ENCODE data around the gene ZNF302. TPM values are rescaled to one million over a fixed set of nuclear protein-coding genes. Genes with fewer than 3 reads are reported as not detected.
"Not testable (repeated sequence)": the region's sequence is repeated elsewhere in the genome, so short reads cannot be mapped to it uniquely, and the experiment has no call there.

The ZNF302 gene
- total and polyA plus RNA-seq, 2 donors from 2014 or later = 25.5 to 36.4 TPM

GRCh38 chr19:34678085-34678412 is 571 bp downstream of the ZNF302 start:
- Histone ChIP-seq H3K36me3 (ENCODE audit: control insufficient read depth in 2 of 3, insufficient read depth in 3 of 3, low read length in 3 of 3) (peaks cover 21 to 31% (median 21%) of the 10 kb centered on the region in 3 donors), H3K4me3 (ENCODE audit: low read length in 3 of 3) (peak overlapping the region; percentile 85 to 94 (median 92)), H3K9ac (ENCODE audit: low read length in 3 of 3) (peak overlapping the region; percentile 63 to 86 (median 65)), H3K4me1 (ENCODE audit: control insufficient read depth in 2 of 3, insufficient read depth in 2 of 3, low read depth in 1 of 3, low read length in 3 of 3) (peaks cover 0 to 8% (median 5%) of the 10 kb centered on the region in 3 donors), H3K9me3 (ENCODE audit: control insufficient read depth in 2 of 3, insufficient read depth in 1 of 3, low read length in 3 of 3) (peaks cover 5 to 24% (median 6%) of the 10 kb centered on the region in 3 donors), H3K27me3 (ENCODE audit: control insufficient read depth, insufficient read depth, low read length) (no peaks in the 10 kb centered on the region), H3K27ac (ENCODE audit: low read depth in 2 of 2, low read length in 2 of 2) (peak overlapping the region; percentile 95)
- no peak for FAIRE-seq
- no peak for TF ChIP-seq CTCF (IDR thresholded peaks at IDR 0.05; ENCODE audit: borderline replicate concordance, extremely low read depth, insufficient read depth)
- intact Hi-C loops (cut with DNase I) = no loop called here
- DNase-seq = no peak

- peaks cover 5 to 27% (median 6%) of the 10 kb centered on the region in 3 donors for H3K9me3 ChIP-seq (ENCODE audit: control insufficient read depth in 2 of 3, insufficient read depth in 1 of 3, low read length in 3 of 3)
- no peak for TF ChIP-seq CTCF (IDR thresholded peaks at IDR 0.05; ENCODE audit: borderline replicate concordance, extremely low read depth, insufficient read depth)
- peak overlapping the region; percentile 85 to 94 (median 92) for H3K4me3 ChIP-seq (ENCODE audit: low read length in 3 of 3)
- no peak overlapping the region for H3K27ac ChIP-seq (ENCODE audit: low read depth in 2 of 2, low read length in 2 of 2)
- no peaks in the 10 kb centered on the region for H3K27me3 ChIP-seq (ENCODE audit: control insufficient read depth, insufficient read depth, low read length)
- H3K36me3 ChIP-seq (ENCODE audit: control insufficient read depth in 2 of 3, insufficient read depth in 3 of 3, low read length in 3 of 3) = peaks cover 23 to 34% (median 24%) of the 10 kb centered on the region in 3 donors
- intact Hi-C loops (cut with DNase I) = no loop called here
- H3K9ac ChIP-seq (ENCODE audit: low read length in 3 of 3) = peak overlapping the region in 1 of 3 donors; percentile 65
- no peak for FAIRE-seq
- no peak for DNase-seq
- H3K4me1 ChIP-seq (ENCODE audit: control insufficient read depth in 2 of 3, insufficient read depth in 2 of 3, low read depth in 1 of 3, low read length in 3 of 3) = peaks cover 0 to 8% (median 5%) of the 10 kb centered on the region in 3 donors
Observed at GRCh38 chr19:34678421-34678820, 943 bp downstream of the ZNF302 start.

GRCh38 chr19:34681478-34681877 is 4.0 kb downstream of the ZNF302 start:
- no peaks in the 10 kb centered on the region for H3K27me3 ChIP-seq (ENCODE audit: control insufficient read depth, insufficient read depth, low read length)
- peaks cover 28 to 46% (median 29%) of the 10 kb centered on the region in 3 donors for H3K36me3 ChIP-seq (ENCODE audit: control insufficient read depth in 2 of 3, insufficient read depth in 3 of 3, low read length in 3 of 3)
- no peak for DNase-seq
- no peak overlapping the region for H3K27ac ChIP-seq (ENCODE audit: low read depth in 2 of 2, low read length in 2 of 2)
- no peak overlapping the region for H3K4me3 ChIP-seq (ENCODE audit: low read length in 3 of 3)
- H3K9ac ChIP-seq (ENCODE audit: low read length in 3 of 3) = no peak overlapping the region
- no peak for TF ChIP-seq CTCF (IDR thresholded peaks at IDR 0.05; ENCODE audit: borderline replicate concordance, extremely low read depth, insufficient read depth)
- H3K4me1 ChIP-seq (ENCODE audit: control insufficient read depth in 2 of 3, insufficient read depth in 2 of 3, low read depth in 1 of 3, low read length in 3 of 3) = peaks cover 0 to 8% (median 5%) of the 10 kb centered on the region in 3 donors
- intact Hi-C loops (cut with DNase I) = no loop called here
- peaks cover 10 to 55% (median 11%) of the 10 kb centered on the region in 3 donors for H3K9me3 ChIP-seq (ENCODE audit: control insufficient read depth in 2 of 3, insufficient read depth in 1 of 3, low read length in 3 of 3)
- no peak for FAIRE-seq

GRCh38 chr19:34685266-34685665 is 7.8 kb downstream of the ZNF302 start:
- H3K4me3 ChIP-seq (ENCODE audit: low read length in 3 of 3); H3K27ac ChIP-seq (ENCODE audit: low read depth in 2 of 2, low read length in 2 of 2); H3K9ac ChIP-seq (ENCODE audit: low read length in 3 of 3); intact Hi-C loops (cut with DNase I); H3K27me3 ChIP-seq (ENCODE audit: control insufficient read depth, insufficient read depth, low read length); FAIRE-seq; H3K4me1 ChIP-seq (ENCODE audit: control insufficient read depth in 2 of 3, insufficient read depth in 2 of 3, low read depth in 1 of 3, low read length in 3 of 3); DNase-seq: not testable (repeated sequence)
- Histone ChIP-seq H3K36me3 (ENCODE audit: control insufficient read depth in 2 of 3, insufficient read depth in 3 of 3, low read length in 3 of 3) (peaks cover 17 to 30% (median 18%) of the 10 kb centered on the region in 3 donors), H3K9me3 (ENCODE audit: control insufficient read depth in 2 of 3, insufficient read depth in 1 of 3, low read length in 3 of 3) (peaks cover 9 to 63% (median 10%) of the 10 kb centered on the region in 3 donors)

Measured in kidney (tissue), 14 donors.